Astrocyte of the spinal cord (primary cell): Measurements from ENCODE around the gene HOXD11.

Source experiments
- DNase-seq: peaks from one replicate; pipeline ENCODE4 v3.0.0; 2011; ENCODE audit warnings: low read depth, low spot score
- H3K4me3 ChIP-seq: 2 replicates; pipeline ENCODE4 v1.5.1; 2011; ENCODE audit warnings: low read depth, mild to moderate bottlenecking, low read length, moderate library complexity
- CTCF ChIP-seq: IDR thresholded peaks from 2 replicates; pipeline ENCODE4 v1.5.1; 2012; ENCODE audit warnings: low read depth, mild to moderate bottlenecking, low read length, inconsistent platforms
- in situ Hi-C: cut with HindIII; loops from 2 replicates; pipeline ENCODE4 v1.10.0; 2017; ENCODE audit warnings: low sequenced_read_pairs

Gene HOXD11

GRCh38 chr2:176131848-176132158 lies 24.7 kb downstream of the HOXD11 start:
- in situ Hi-C loops, result no loop called here
- no peak for TF ChIP-seq CTCF
- peak overlapping the region; percentile 12 for H3K4me3 ChIP-seq
- DNase-seq, result no peak

GRCh38 chr2:176132205-176133171 lies 25.4 kb downstream of the HOXD11 start:
- no peak for TF ChIP-seq CTCF
- peak; percentile 60 for DNase-seq
- in situ Hi-C loops, result no loop called here
- H3K4me3 ChIP-seq, result peak overlapping the region; percentile 12

- in situ Hi-C loops, result no loop called here
- no peak overlapping the region for H3K4me3 ChIP-seq
- no peak for DNase-seq
- TF ChIP-seq CTCF, result no peak
These were observed 26.3 kb downstream of the HOXD11 start for GRCh38 chr2:176133389-176133788.

- no peak overlapping the region for H3K4me3 ChIP-seq
- in situ Hi-C loops, result no loop called here
- DNase-seq, result no peak
- TF ChIP-seq CTCF, result no peak
These were observed 27.0 kb downstream of the HOXD11 start for GRCh38 chr2:176134035-176134434.

- peak; percentile 19 for DNase-seq
- no peak for TF ChIP-seq CTCF
- in situ Hi-C loops, result no loop called here
- H3K4me3 ChIP-seq, result no peak overlapping the region
These were observed 28.0 kb downstream of the HOXD11 start for GRCh38 chr2:176135035-176135440.

GRCh38 chr2:176136374-176137251 lies 29.5 kb downstream of the HOXD11 start:
- no peak for DNase-seq
- no peak for TF ChIP-seq CTCF
- peak overlapping the region; percentile 57 for H3K4me3 ChIP-seq
- in situ Hi-C loops, result no loop called here
